ENCODE data around the gene LRP1-AS. TPM values are rescaled to one million over a fixed set of nuclear protein-coding genes. Genes with fewer than 3 reads are reported as not detected.

LRP1-AS gene
- total RNA-seq, 1 experiment from 2014 or later: not detected

- in situ Hi-C loops (cut with HindIII; ENCODE audit: low pct_unique_long_range_greater_than_20kb, low sequenced_read_pairs): no loop called here
- DNase-seq (ENCODE audit: low read depth, low spot score): no peak
- H3K27ac ChIP-seq (ENCODE audit: low read length): no peak overlapping the region
- ChIA-PET CTCF (no interaction called here), POLR2A (no interaction called here)
- no peaks in the 10 kb centered on the region for H3K27me3 ChIP-seq (ENCODE audit: control insufficient read depth, insufficient read depth, low read length)
- H3K4me3 ChIP-seq (ENCODE audit: low read depth in 2 of 2, low read length in 2 of 2): no peak overlapping the region
- H3K36me3 ChIP-seq (ENCODE audit: control insufficient read depth, insufficient read depth, low read length): no peaks in the 10 kb centered on the region
- no peaks in the 10 kb centered on the region for H3K9me3 ChIP-seq (ENCODE audit: control insufficient read depth, insufficient read depth, low read depth, low read length)
- intact Hi-C loops (cut with micrococcal nuclease; ENCODE audit: unreplicated experiment): no loop called here
- no TSS peak for BruUV-seq (replicated peaks)
- TF ChIP-seq SIN3A (IDR thresholded peaks at IDR 0.05; ENCODE audit: borderline replicate concordance, insufficient read depth, low read depth, low read length): no peak
- no peak for TF ChIP-seq CTCF (IDR thresholded peaks at IDR 0.05)
- TF ChIP-seq TCF7L2 (IDR thresholded peaks at IDR 0.05; ENCODE audit: low read depth, low read length): no peak
- TF ChIP-seq REST (IDR thresholded peaks at IDR 0.05; ENCODE audit: insufficient read depth in 1 of 2, low read depth in 2 of 2, low read length in 1 of 2): no peak
- TF ChIP-seq POLR2AphosphoS5 (IDR thresholded peaks at IDR 0.05; ENCODE audit: low read depth, low read length): no peak
- H3K4me1 ChIP-seq (ENCODE audit: control insufficient read depth, insufficient read depth, low read length): no peaks in the 10 kb centered on the region
- no peak for ATAC-seq
These were observed 46.4 kb upstream of the LRP1-AS start for GRCh38 chr12:57193706-57194245.

- no peaks in the 10 kb centered on the region for H3K9me3 ChIP-seq (ENCODE audit: control insufficient read depth, insufficient read depth, low read depth, low read length)
These were observed 45.5 kb upstream of the LRP1-AS start for GRCh38 chr12:57192920-57193319.

More at GRCh38 chr12:57192920-57193319, 45.5 kb upstream of the LRP1-AS start:
- ChIA-PET POLR2A (no interaction called here), CTCF (no interaction called here)
- intact Hi-C loops (cut with micrococcal nuclease; ENCODE audit: unreplicated experiment) (no loop called here), in situ Hi-C loops (cut with HindIII; ENCODE audit: low pct_unique_long_range_greater_than_20kb, low sequenced_read_pairs) (no loop called here)
- DNase-seq (ENCODE audit: low read depth, low spot score) (no peak), ATAC-seq (no peak)
- Histone ChIP-seq H3K27me3 (ENCODE audit: control insufficient read depth, insufficient read depth, low read length) (no peaks in the 10 kb centered on the region), H3K4me1 (ENCODE audit: control insufficient read depth, insufficient read depth, low read length) (no peaks in the 10 kb centered on the region), H3K27ac (ENCODE audit: low read length) (no peak overlapping the region), H3K36me3 (ENCODE audit: control insufficient read depth, insufficient read depth, low read length) (no peaks in the 10 kb centered on the region), H3K4me3 (ENCODE audit: low read depth in 2 of 2, low read length in 2 of 2) (no peak overlapping the region)
- no TSS peak for BruUV-seq (replicated peaks)
- TF ChIP-seq TCF7L2 (IDR thresholded peaks at IDR 0.05; ENCODE audit: low read depth, low read length) (no peak), POLR2AphosphoS5 (IDR thresholded peaks at IDR 0.05; ENCODE audit: low read depth, low read length) (no peak), REST (IDR thresholded peaks at IDR 0.05; ENCODE audit: insufficient read depth in 1 of 2, low read depth in 2 of 2, low read length in 1 of 2) (no peak), CTCF (IDR thresholded peaks at IDR 0.05) (no peak), SIN3A (IDR thresholded peaks at IDR 0.05; ENCODE audit: borderline replicate concordance, insufficient read depth, low read depth, low read length) (no peak)
